ENCODE results near the gene RANGAP1. TPM values are rescaled to one million over a fixed set of nuclear protein-coding genes. Genes with fewer than 3 reads are reported as not detected.

Gene RANGAP1
- polyA plus RNA-seq, 1 donor (not counting 4 experiments of a cell fraction or from before 2014, with no cell fraction given), result 85.9 TPM

DNA sequence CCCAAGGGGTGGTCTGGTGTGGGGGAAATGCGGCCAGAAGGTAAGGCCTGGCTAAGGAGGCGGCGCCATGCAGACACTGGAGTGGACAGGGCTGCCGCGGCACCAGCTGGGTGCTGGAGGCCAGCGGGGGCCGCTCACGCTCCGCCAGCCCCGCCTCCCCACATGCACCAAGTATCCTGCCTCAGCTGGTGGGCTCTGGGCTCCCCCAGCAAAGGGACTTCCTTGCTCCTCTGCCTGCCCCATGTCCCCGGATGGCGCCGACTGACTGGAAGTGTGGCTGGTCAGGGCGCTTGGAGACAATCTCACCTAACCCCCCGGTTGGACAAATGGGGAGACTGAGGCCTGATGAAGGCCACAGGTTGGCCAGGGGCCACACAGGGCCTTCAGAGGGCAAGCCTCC, 37.7 kb downstream of the RANGAP1 start:
- peaks cover 12% of the 10 kb centered on the region for H3K4me1 ChIP-seq (ENCODE audit: control insufficient read depth, extremely low read depth, insufficient read depth, low read length)
- dilution Hi-C loops (cut with MboI; ENCODE audit: extremely low pct_ligation_motif_present, low sequenced_read_pairs), result no loop called here
- H4K20me1 ChIP-seq (ENCODE audit: control insufficient read depth, extremely low read depth, insufficient read depth, low read length), result peaks cover 8% of the 10 kb centered on the region
- no peak overlapping the region for H2AFZ ChIP-seq (ENCODE audit: control insufficient read depth, low read length)
- no peak overlapping the region for H3K27ac ChIP-seq (ENCODE audit: control insufficient read depth, insufficient read depth, low read length)
- H3K36me3 ChIP-seq (ENCODE audit: control insufficient read depth in 2 of 2, extremely low read depth in 1 of 2, insufficient read depth in 2 of 2, low read length in 2 of 2), result peaks cover 52 to 62% of the 10 kb centered on the region in 2 experiments
- H3K79me2 ChIP-seq (ENCODE audit: control insufficient read depth, insufficient read depth, low read length), result peaks cover 3% of the 10 kb centered on the region
- DNase-seq (ENCODE audit: low read depth, low spot score), result no peak
- H3K9me1 ChIP-seq (ENCODE audit: control insufficient read depth, extremely low read depth, insufficient read depth, low read length), result no peaks in the 10 kb centered on the region
- H3K4me3 ChIP-seq (ENCODE audit: control insufficient read depth in 2 of 3, extremely low read depth in 1 of 3, insufficient read depth in 2 of 3, low read depth in 1 of 3, low read length in 3 of 3), result no peak overlapping the region
- TF ChIP-seq, protein P1, sequence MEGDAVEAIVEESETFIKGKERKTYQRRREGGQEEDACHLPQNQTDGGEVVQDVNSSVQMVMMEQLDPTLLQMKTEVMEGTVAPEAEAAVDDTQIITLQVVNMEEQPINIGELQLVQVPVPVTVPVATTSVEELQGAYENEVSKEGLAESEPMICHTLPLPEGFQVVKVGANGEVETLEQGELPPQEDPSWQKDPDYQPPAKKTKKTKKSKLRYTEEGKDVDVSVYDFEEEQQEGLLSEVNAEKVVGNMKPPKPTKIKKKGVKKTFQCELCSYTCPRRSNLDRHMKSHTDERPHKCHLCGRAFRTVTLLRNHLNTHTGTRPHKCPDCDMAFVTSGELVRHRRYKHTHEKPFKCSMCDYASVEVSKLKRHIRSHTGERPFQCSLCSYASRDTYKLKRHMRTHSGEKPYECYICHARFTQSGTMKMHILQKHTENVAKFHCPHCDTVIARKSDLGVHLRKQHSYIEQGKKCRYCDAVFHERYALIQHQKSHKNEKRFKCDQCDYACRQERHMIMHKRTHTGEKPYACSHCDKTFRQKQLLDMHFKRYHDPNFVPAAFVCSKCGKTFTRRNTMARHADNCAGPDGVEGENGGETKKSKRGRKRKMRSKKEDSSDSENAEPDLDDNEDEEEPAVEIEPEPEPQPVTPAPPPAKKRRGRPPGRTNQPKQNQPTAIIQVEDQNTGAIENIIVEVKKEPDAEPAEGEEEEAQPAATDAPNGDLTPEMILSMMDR (optimal IDR thresholded peaks at IDR 0.05 in 1 of 3, IDR thresholded peaks at IDR 0.05 in 1 of 3, conservative IDR thresholded peaks at IDR 0.05 in 1 of 3; ENCODE audit: extremely low read depth in 1 of 3, insufficient read depth in 2 of 3, low read length in 3 of 3), result no peak
- TF ChIP-seq EZH2 (IDR thresholded peaks at IDR 0.05; ENCODE audit: low read length), result no peak
- no peaks in the 10 kb centered on the region for H3K27me3 ChIP-seq (ENCODE audit: control insufficient read depth, extremely low read depth, insufficient read depth, low read length)
- H3K4me2 ChIP-seq (ENCODE audit: control insufficient read depth, extremely low read depth, insufficient read depth, low read depth, low read length), result no peak overlapping the region
- H3K9ac ChIP-seq (ENCODE audit: control insufficient read depth, extremely low read depth, insufficient read depth, low read length), result no peak overlapping the region
- H3K9me3 ChIP-seq (ENCODE audit: control insufficient read depth, low read depth, low read length), result no peaks in the 10 kb centered on the region
- no peak for FAIRE-seq

DNA sequence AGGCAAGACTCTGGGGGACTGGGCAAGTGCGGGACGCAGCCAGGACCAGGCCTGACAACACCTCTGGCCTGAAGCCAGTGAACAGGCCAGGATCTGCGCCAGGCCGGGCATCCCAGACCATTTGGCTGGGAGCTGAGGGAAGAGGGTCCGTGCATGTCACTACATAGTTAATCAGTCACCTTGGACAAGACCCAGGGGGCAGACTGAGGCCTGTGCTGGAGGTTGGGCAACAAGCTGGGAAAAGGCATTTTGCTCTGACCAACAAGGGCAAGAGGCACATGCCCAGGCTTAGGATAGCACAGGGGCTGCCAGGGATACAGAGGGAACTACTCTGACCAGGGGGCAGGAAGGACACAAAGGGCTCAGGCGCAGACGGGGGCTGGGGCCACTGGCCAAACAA, 38.3 kb downstream of the RANGAP1 start:
- Histone ChIP-seq H3K9me3 (ENCODE audit: control insufficient read depth, low read depth, low read length) (no peaks in the 10 kb centered on the region), H3K9me1 (ENCODE audit: control insufficient read depth, extremely low read depth, insufficient read depth, low read length) (no peaks in the 10 kb centered on the region), H3K4me1 (ENCODE audit: control insufficient read depth, extremely low read depth, insufficient read depth, low read length) (peaks cover 18% of the 10 kb centered on the region), H4K20me1 (ENCODE audit: control insufficient read depth, extremely low read depth, insufficient read depth, low read length) (peaks cover 5% of the 10 kb centered on the region), H3K4me2 (ENCODE audit: control insufficient read depth, extremely low read depth, insufficient read depth, low read depth, low read length) (no peak overlapping the region), H3K9ac (ENCODE audit: control insufficient read depth, extremely low read depth, insufficient read depth, low read length) (no peak overlapping the region), H3K27ac (ENCODE audit: control insufficient read depth, insufficient read depth, low read length) (no peak overlapping the region), H2AFZ (ENCODE audit: control insufficient read depth, low read length) (no peak overlapping the region), H3K4me3 (ENCODE audit: control insufficient read depth in 2 of 3, extremely low read depth in 1 of 3, insufficient read depth in 2 of 3, low read depth in 1 of 3, low read length in 3 of 3) (no peak overlapping the region), H3K36me3 (ENCODE audit: control insufficient read depth in 2 of 2, extremely low read depth in 1 of 2, insufficient read depth in 2 of 2, low read length in 2 of 2) (peaks cover 46 to 56% of the 10 kb centered on the region in 2 experiments), H3K79me2 (ENCODE audit: control insufficient read depth, insufficient read depth, low read length) (peaks cover 3% of the 10 kb centered on the region), H3K27me3 (ENCODE audit: control insufficient read depth, extremely low read depth, insufficient read depth, low read length) (no peaks in the 10 kb centered on the region)
- FAIRE-seq (no peak), DNase-seq (ENCODE audit: low read depth, low spot score) (no peak)
- no peak for TF ChIP-seq EZH2 (IDR thresholded peaks at IDR 0.05; ENCODE audit: low read length)
- TF ChIP-seq, protein P1 (optimal IDR thresholded peaks at IDR 0.05 in 1 of 3, IDR thresholded peaks at IDR 0.05 in 1 of 3, conservative IDR thresholded peaks at IDR 0.05 in 1 of 3; ENCODE audit: extremely low read depth in 1 of 3, insufficient read depth in 2 of 3, low read length in 3 of 3), result no peak
- dilution Hi-C loops (cut with MboI; ENCODE audit: extremely low pct_ligation_motif_present, low sequenced_read_pairs), result no loop called here
